Activated T-helper 1 cell treated with anti-CD3 and anti-CD28 coated beads, Interleukin-12 subunit alpha, Interleukin-12 subunit beta, Interleukin-2, Interleukin-4 antibody, amounts not matched to agents 30 ng/mL and 10 ng/mL and 1 ng/mL, durations not matched to agents 14 hours and 24 hours and 36 hours (primary cell): ENCODE results near the gene KAZN. TPM values are rescaled to one million over a fixed set of nuclear protein-coding genes. Genes with fewer than 3 reads are reported as not detected.

Source experiments
- DNase-seq: peaks from one replicate; pipeline ENCODE4 v3.0.0; 2021; ENCODE audit warnings: low spot score
- H3K27ac Mint-ChIP-seq: one replicate; pipeline ENCODE4 v1.8.0; 2021; ENCODE audit warnings: mild to moderate bottlenecking, mixed read lengths
- H3K27me3 Mint-ChIP-seq: one replicate; pipeline ENCODE4 v1.8.0; 2022; ENCODE audit warnings: mild to moderate bottlenecking, moderate library complexity, mixed read lengths; ENCODE audit not compliant: insufficient read depth
- H3K36me3 Mint-ChIP-seq: one replicate; pipeline ENCODE4 v1.8.0; 2021; ENCODE audit warnings: low read depth, mixed read lengths
- H3K4me1 Mint-ChIP-seq: one replicate; pipeline ENCODE4 v1.8.0; 2021; ENCODE audit warnings: low read depth, mixed read lengths
- H3K4me3 Mint-ChIP-seq: one replicate; pipeline ENCODE4 v1.8.0; 2021; ENCODE audit warnings: mild to moderate bottlenecking, moderate library complexity, mixed read lengths
- H3K9me3 Mint-ChIP-seq: one replicate; pipeline ENCODE4 v1.8.0; 2021; ENCODE audit warnings: mixed read lengths
- intact Hi-C: fragments of 100-400 bp; cut with micrococcal nuclease; formaldehyde crosslinking; loops from one replicate; pipeline ENCODE4 v1.15.1; 2024
- total RNA-seq: library from RNA; stranded (reverse); gene quantifications from 2 replicates; pipeline ENCODE4 v1.2.3, GENCODE V29; 2022

Gene KAZN
- total RNA-seq, 1 donor from 2014 or later = 0.54 TPM

DNA sequence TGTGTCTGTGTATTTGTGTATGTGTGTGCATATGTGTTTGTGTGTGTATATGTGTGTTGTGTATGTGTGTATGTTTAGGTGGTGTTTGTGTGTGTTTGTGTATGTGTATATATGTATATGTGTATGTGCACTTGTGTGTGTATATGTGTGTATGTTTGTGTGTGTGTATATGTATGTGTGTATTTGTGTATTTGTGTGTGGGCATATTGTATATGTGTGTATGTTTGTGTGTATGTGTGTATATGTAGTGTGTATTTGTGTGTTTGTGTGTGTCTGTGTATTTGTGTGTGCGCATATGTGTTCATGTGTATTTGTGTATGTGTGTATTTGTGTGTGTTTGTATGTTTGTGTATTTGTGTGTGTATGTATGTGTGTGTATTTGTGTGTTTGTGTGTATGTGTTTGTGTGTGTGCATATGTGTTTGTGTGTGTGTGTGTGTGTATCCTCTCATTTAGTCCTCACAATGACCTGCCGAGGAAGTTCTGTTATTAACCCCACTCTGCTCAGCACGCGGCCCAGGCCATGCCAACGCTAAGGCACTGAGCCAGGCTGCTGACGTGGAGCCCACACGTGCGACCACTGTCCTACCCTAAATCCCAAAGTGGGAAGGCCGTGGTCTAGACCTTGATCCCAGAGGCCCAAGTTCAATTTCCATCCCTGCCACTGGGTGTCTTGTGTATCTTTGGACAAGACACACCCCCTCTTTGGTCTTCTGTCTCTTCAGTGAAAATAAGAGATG, 511.8 kb downstream of the KAZN start:
- no peak overlapping the region for H3K27ac Mint-ChIP-seq
- intact Hi-C loops = no loop called here
- no peaks in the 10 kb centered on the region for H3K9me3 Mint-ChIP-seq
- H3K4me1 Mint-ChIP-seq = peaks cover 10% of the 10 kb centered on the region
- no peak for DNase-seq
- H3K4me3 Mint-ChIP-seq = no peak overlapping the region
- H3K36me3 Mint-ChIP-seq = no peaks in the 10 kb centered on the region
- H3K27me3 Mint-ChIP-seq = peaks cover 10% of the 10 kb centered on the region

DNA sequence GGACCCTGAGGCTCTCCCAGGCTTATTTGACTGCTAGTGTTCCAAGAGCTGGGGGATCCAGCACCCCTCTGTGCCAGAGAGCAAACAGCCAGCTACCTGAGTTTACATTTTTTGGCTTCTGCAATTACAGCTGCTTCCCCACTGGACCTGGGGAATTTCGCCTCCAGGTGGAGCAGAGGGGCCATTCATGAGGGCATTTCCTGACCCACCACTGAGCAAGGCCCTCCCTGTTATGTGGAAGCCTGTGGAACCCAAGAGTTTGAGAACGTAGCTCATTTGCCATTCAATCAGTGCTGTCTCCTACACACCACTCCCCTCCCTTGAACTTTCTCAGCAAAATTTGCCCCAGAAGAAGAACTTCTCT, 512.4 kb downstream of the KAZN start:
- no peaks in the 10 kb centered on the region for H3K9me3 Mint-ChIP-seq

DNA sequence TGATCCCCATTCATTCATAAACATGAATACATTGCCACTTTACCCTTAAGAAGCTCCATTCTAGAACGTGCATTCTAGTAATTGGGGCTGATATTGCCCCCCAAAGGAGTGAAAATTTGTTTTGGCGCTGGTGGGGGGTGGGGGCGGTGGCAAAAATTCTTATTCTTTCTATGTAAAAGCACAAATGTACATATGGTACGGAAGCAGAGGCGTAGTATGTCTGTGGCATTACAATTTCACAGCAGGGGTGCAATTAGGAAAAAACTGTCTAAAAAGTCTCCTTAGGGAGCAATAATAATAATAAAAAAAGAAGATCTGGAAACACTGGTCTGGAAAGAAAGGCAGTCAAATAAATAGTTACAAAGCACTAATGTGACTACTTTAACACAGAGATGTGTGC, 514.7 kb downstream of the KAZN start:
- no peak overlapping the region for H3K27ac Mint-ChIP-seq
- no peak overlapping the region for H3K4me3 Mint-ChIP-seq
- H3K27me3 Mint-ChIP-seq = peaks cover 11% of the 10 kb centered on the region
- H3K4me1 Mint-ChIP-seq = peaks cover 10% of the 10 kb centered on the region
- H3K36me3 Mint-ChIP-seq = no peaks in the 10 kb centered on the region
- intact Hi-C loops = no loop called here
- DNase-seq = no peak
- no peaks in the 10 kb centered on the region for H3K9me3 Mint-ChIP-seq

More for the DNA sequence above, 512.4 kb downstream of the KAZN start:
- peaks cover 10% of the 10 kb centered on the region for H3K27me3 Mint-ChIP-seq
- no peak overlapping the region for H3K4me3 Mint-ChIP-seq
- DNase-seq = no peak
- no peak overlapping the region for H3K27ac Mint-ChIP-seq
- no peaks in the 10 kb centered on the region for H3K36me3 Mint-ChIP-seq
- peaks cover 10% of the 10 kb centered on the region for H3K4me1 Mint-ChIP-seq
- intact Hi-C loops = no loop called here

DNA sequence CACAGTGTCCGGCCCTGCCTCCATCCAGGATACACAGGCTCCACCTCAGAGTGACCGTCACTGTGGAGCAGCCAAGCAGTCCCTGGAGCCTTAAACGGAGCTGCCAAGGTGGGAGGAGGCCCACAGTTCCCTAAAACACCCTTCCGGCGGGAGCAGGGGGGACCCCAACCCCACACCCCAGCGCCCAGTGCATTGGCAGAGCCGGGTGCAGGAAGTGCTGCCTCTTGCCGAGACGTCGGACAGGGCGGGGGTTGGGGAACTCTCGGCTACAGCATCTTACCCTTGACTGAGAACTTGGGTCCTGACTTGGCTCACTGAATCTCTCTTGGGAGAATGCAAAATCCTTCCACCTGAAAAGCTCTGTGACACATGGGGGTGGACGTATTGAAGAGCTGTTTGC, 516.4 kb downstream of the KAZN start:
- Mint-ChIP-seq H3K4me1 (peaks cover 10% of the 10 kb centered on the region), H3K4me3 (no peak overlapping the region), H3K27ac (no peak overlapping the region), H3K27me3 (peaks cover 9% of the 10 kb centered on the region), H3K9me3 (no peaks in the 10 kb centered on the region), H3K36me3 (no peaks in the 10 kb centered on the region)
- no peak for DNase-seq
- intact Hi-C loops = no loop called here

DNA sequence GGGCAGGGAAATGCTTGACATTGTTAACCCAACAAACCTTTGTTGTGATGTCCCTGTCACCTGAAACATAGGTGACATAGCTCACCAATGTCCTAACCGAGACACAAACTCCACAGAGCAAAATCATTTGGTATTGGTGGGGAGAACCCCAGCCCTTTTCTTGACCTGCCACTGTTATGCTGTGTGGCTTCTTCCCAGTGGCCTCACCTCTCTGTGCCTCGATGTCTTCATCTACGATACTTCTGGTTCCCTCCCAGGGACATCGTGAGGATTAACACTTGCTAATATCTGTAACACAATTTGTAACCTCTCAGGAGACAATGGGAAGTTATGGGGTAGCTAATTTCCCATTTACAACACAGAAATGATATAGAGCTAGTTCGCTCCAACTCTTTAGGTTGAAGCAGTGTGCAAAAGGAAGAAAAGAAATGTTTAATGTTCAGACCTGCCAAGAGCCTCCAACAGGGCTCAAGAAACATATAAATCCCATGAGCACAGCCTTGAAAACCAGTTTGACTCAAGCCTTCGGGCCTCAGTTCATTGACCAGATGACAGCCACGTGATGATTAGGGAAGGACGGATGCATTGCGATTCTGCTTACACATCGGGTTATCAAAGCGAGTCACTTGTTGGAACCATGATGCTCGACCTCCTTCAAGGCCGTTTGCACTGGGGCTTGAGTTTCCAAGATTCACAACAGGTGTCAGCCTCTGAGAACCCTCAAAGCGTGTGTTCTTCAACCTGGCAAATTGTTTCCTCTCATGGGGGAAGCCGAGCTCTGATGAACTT, 517.3 kb downstream of the KAZN start:
- no peak overlapping the region for H3K4me3 Mint-ChIP-seq
- H3K9me3 Mint-ChIP-seq = no peaks in the 10 kb centered on the region
- no peaks in the 10 kb centered on the region for H3K36me3 Mint-ChIP-seq
- no peak for DNase-seq
- peaks cover 10% of the 10 kb centered on the region for H3K4me1 Mint-ChIP-seq
- peaks cover 9% of the 10 kb centered on the region for H3K27me3 Mint-ChIP-seq
- intact Hi-C loops = no loop called here
- no peak overlapping the region for H3K27ac Mint-ChIP-seq

DNA sequence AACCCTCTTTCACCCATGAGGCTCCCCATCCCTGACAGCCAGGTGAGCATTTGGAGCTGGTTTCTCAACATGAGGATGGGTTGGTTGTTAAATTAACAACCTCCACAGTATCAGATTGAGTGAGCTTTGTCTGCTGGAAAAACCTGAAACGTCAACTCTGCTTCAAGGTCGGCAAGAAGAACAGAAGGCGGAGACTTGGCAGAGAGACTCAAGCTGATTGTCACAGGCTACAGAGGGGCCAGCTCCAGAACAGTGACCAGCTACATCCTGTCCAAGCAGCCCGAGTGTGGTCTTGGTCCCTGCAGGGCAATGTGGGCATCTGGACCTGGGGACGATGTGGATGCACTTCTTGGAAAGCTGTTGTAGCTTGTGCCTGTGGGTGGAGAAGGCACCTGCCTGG, 518.5 kb downstream of the KAZN start:
- intact Hi-C loops = no loop called here
- H3K27me3 Mint-ChIP-seq = peaks cover 9% of the 10 kb centered on the region
- no peaks in the 10 kb centered on the region for H3K36me3 Mint-ChIP-seq
- H3K9me3 Mint-ChIP-seq = no peaks in the 10 kb centered on the region
- H3K4me3 Mint-ChIP-seq = no peak overlapping the region
- DNase-seq = no peak
- H3K4me1 Mint-ChIP-seq = peaks cover 8% of the 10 kb centered on the region
- no peak overlapping the region for H3K27ac Mint-ChIP-seq

DNA sequence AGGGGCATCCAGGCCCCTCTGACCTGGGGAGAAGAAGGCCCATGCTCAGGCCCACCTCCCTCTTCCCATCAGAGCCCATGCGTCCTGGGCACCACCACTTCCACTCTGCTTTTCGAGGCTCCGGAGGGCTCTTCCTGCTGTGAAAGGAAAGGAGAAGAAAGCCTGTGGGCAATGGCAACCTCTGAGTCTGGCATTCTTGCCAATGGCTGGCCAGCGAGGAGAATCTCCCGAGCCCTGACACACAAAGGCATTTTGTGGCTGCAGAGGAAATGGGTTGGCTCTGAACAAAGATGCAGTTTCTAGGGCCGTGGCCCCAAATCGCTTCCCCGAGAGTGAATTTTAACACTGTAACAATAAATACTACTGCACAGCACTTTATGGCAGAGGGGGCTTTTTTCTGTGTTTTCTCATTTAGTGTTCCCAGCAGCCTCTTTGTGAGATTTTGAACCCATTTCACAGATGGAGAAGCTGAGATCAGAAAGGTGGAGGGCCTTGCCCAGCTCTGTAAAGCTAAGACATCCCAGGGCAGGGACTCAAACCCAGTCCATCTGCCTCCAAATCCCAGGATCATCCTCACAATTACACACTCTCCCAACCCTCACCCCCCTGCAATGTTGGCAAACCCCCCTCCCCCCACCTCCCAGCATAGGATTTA, 519.3 kb downstream of the KAZN start:
- no peaks in the 10 kb centered on the region for H3K36me3 Mint-ChIP-seq
- H3K27me3 Mint-ChIP-seq = peaks cover 9% of the 10 kb centered on the region
- no peak overlapping the region for H3K4me3 Mint-ChIP-seq
- intact Hi-C loops = no loop called here
- peaks cover 2% of the 10 kb centered on the region for H3K4me1 Mint-ChIP-seq
- H3K9me3 Mint-ChIP-seq = no peaks in the 10 kb centered on the region
- no peak overlapping the region for H3K27ac Mint-ChIP-seq
- DNase-seq = no peak

DNA sequence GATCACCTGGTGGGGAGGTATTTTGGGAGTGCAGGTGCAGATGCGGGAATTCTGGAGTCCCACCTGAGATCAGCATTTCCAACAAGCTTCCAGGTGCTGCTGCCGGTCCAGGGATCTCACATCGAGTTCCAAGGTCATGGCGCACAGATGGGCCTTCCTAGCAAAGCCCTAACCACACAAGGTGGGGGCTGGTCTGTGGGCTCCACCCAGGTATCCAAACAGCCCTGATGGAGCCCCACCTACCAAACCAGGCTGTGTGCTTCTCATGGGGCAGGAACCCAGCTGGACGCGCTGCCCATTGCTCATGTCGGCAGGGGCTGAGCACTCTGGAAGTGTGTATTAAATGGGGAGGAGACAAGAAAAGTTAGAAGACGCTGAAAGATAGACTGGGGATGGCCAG, 520.1 kb downstream of the KAZN start:
- intact Hi-C loops = no loop called here
- no peak overlapping the region for H3K27ac Mint-ChIP-seq
- H3K4me3 Mint-ChIP-seq = no peak overlapping the region

DNA sequence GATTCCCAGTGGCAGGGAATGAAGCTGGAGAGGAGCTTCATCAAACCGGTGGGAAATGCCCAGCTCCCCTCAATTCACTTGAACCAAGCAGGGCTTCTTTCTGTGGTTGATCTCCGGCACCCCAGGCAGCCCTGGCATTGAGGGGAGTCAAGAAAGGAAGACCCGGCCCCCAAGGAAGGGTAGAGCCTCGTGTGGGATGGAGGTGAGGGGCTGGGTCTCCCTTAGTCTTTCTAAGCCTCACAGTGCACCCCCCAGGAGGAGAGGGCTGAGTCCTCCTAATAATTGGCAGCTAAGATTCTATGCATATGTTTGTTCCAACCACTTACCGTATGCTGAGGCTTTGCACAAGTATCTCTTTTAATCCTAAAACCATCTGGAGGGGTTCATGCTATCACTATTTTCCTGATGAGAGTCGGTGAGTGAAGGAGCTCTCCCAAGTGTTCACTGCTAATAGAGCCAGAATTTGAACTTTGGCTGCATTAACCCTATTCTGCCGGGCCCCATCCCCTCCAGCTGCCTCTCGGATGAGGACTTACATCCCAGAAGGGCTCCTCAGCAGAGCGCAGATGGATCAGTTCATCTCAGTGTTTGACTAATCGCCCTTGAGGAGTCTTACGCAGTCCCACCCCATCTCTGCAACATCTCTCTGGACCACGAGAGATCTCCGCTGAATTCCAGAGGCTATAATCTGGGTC, 521.9 kb downstream of the KAZN start:
- Mint-ChIP-seq H3K36me3 (no peaks in the 10 kb centered on the region), H3K4me3 (no peak overlapping the region), H3K4me1 (no peaks in the 10 kb centered on the region), H3K9me3 (no peaks in the 10 kb centered on the region), H3K27me3 (peaks cover 6% of the 10 kb centered on the region), H3K27ac (no peak overlapping the region)
- DNase-seq = no peak
- intact Hi-C loops = no loop called here

More for the DNA sequence above, 520.1 kb downstream of the KAZN start:
- DNase-seq = no peak
- H3K9me3 Mint-ChIP-seq = no peaks in the 10 kb centered on the region
- H3K36me3 Mint-ChIP-seq = no peaks in the 10 kb centered on the region
- no peaks in the 10 kb centered on the region for H3K4me1 Mint-ChIP-seq
- H3K27me3 Mint-ChIP-seq = peaks cover 9% of the 10 kb centered on the region

DNA sequence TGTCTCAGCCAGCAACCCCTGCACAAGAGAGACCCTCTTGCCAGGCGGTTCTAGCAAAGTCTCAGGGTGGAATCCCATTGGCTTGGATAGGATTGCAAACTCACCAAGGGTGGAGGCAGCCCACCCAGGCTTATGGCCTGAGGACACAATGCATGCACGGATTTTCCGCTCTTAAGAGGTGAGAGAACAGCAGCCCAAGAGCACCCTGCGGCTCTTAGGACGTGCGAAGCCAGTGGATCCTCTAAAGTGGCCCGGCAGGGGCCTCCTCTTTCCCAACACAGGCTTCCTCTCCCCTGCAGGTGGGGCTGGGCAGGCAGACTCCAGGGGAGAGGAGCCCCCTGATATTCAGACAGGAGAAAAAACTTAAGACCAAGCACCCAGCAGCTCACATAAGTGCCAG, 523.8 kb downstream of the KAZN start:
- DNase-seq = no peak
- Mint-ChIP-seq H3K27me3 (peaks cover 4% of the 10 kb centered on the region), H3K27ac (no peak overlapping the region), H3K9me3 (no peaks in the 10 kb centered on the region), H3K4me1 (no peaks in the 10 kb centered on the region), H3K36me3 (no peaks in the 10 kb centered on the region), H3K4me3 (no peak overlapping the region)
- intact Hi-C loops = no loop called here

DNA sequence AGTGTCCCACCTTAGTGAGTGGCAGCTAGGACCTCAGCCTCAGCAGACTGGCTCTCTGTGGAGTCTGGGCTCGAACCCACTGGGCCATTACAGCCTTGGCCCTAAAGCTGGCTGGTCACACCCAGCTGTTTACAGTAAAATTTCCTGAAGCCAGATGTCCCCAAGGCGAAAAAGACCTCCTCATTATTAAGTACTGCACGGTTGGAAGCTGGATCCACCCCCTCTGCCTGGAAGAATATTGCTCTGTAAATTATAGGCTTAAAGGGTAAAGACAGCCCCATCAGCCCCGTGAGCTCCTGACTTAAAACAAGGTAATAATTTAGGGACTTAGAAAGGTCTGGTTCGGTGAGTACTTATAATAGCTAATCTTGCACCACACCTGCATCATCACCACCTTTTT, 524.8 kb downstream of the KAZN start:
- Mint-ChIP-seq H3K27me3 (peaks cover 4% of the 10 kb centered on the region), H3K4me3 (no peak overlapping the region), H3K27ac (no peak overlapping the region), H3K36me3 (no peaks in the 10 kb centered on the region), H3K9me3 (no peaks in the 10 kb centered on the region), H3K4me1 (no peaks in the 10 kb centered on the region)
- no peak for DNase-seq
- intact Hi-C loops = no loop called here

DNA sequence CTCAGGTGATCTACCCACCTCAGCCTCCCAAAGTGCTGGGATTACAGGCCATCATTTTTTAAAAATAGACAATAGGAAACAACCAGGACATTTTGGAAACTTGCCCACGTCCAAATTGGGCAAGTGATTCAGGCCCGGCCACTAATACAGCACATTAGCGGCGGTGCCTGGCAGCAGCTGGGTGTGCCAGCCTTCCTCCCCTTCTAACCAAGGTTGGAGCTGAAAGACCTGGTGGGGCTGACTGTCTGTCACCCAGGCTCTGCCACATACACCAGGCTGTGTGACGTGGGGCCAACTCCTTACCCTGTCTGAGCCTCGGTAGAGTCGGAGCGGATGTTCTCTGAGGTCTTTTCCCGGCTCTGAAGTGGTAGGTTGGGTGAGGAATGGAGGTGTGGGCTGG, 525.4 kb downstream of the KAZN start:
- DNase-seq = no peak
- intact Hi-C loops = no loop called here
- Mint-ChIP-seq H3K27ac (no peak overlapping the region), H3K4me1 (no peaks in the 10 kb centered on the region), H3K36me3 (no peaks in the 10 kb centered on the region), H3K9me3 (no peaks in the 10 kb centered on the region), H3K27me3 (peaks cover 4% of the 10 kb centered on the region), H3K4me3 (no peak overlapping the region)
